SK-N-MC (cell line): ENCODE results near the gene OSGIN1.

Experiments used
- DNase-seq: peaks from one replicate; pipeline ENCODE4 v3.0.0-alpha.2; 2011; ENCODE audit warnings: low read depth, low spot score
- H3K27ac ChIP-seq: fragments of 200-600 bp; sonication (generic); 2 replicates; pipeline ENCODE4 v1.5.1; 2016; ENCODE audit warnings: mixed run types
- H3K36me3 ChIP-seq: fragments of 200-600 bp; sonication (generic); 2 replicates; pipeline ENCODE4 v1.6.1; 2017; ENCODE audit warnings: antibody characterized with exemption, low read length, mixed read lengths; ENCODE audit not compliant: insufficient read depth
- H3K4me3 ChIP-seq: fragments of 200-600 bp; sonication (generic); 2 replicates; pipeline ENCODE4 v1.5.1; 2016
- H3K9ac ChIP-seq: fragments of 200-600 bp; sonication (generic); 2 replicates; pipeline ENCODE4 v1.8.0; 2017; ENCODE audit warnings: mixed run types, mixed read lengths; ENCODE audit not compliant: insufficient read length
- H3K9me3 ChIP-seq: fragments of 200-600 bp; sonication (generic); 2 replicates; pipeline ENCODE4 v1.6.1; 2017; ENCODE audit warnings: low read depth, mild to moderate bottlenecking, antibody characterized with exemption, low read length, moderate library complexity, mixed read lengths
- EZH2 ChIP-seq: fragments of 200-600 bp; sonication (generic); IDR thresholded peaks from one replicate; pipeline ENCODE4 v1.6.1; 2017; ENCODE audit warnings: antibody characterized with exemption
- FOXP2 ChIP-seq: optimal IDR thresholded peaks from 2 replicates; pipeline ENCODE3; 2011; ENCODE audit warnings: mild to moderate bottlenecking, moderate library complexity; ENCODE audit not compliant: insufficient read depth; ENCODE audit errors: extremely low read length, control extremely low read depth
- POLR2AphosphoS5 ChIP-seq: IDR thresholded peaks from 2 replicates; pipeline ENCODE4 v1.6.1; 2012; ENCODE audit warnings: mild to moderate bottlenecking, low read depth, low read length, borderline replicate concordance

OSGIN1 gene

GRCh38 chr16:83914091-83914710 is 38.8 kb upstream of the OSGIN1 start:
- H3K27ac ChIP-seq = no peak overlapping the region
- no peak overlapping the region for H3K4me3 ChIP-seq
- TF ChIP-seq FOXP2 = no peak
- TF ChIP-seq POLR2AphosphoS5 = no peak
- TF ChIP-seq EZH2 = no peak
- H3K36me3 ChIP-seq = no peaks in the 10 kb centered on the region
- no peak for DNase-seq
- H3K9ac ChIP-seq = no peak overlapping the region
- H3K9me3 ChIP-seq = no peaks in the 10 kb centered on the region

- H3K27ac ChIP-seq = no peak overlapping the region
- H3K9ac ChIP-seq = no peak overlapping the region
- no peaks in the 10 kb centered on the region for H3K36me3 ChIP-seq
- H3K4me3 ChIP-seq = no peak overlapping the region
- DNase-seq = no peak
- no peaks in the 10 kb centered on the region for H3K9me3 ChIP-seq
- TF ChIP-seq EZH2 (no peak), FOXP2 (no peak), POLR2AphosphoS5 (no peak)
Measured at GRCh38 chr16:83915081-83915480, 38.0 kb upstream of the OSGIN1 start.

- H3K9ac ChIP-seq = no peak overlapping the region
- no peaks in the 10 kb centered on the region for H3K9me3 ChIP-seq
- H3K27ac ChIP-seq = no peak overlapping the region
- no peaks in the 10 kb centered on the region for H3K36me3 ChIP-seq
- TF ChIP-seq POLR2AphosphoS5 (no peak), FOXP2 (no peak), EZH2 (no peak)
- no peak for DNase-seq
- no peak overlapping the region for H3K4me3 ChIP-seq
Measured at GRCh38 chr16:83915491-83915890, 37.5 kb upstream of the OSGIN1 start.

- no peak for DNase-seq
- TF ChIP-seq EZH2 (no peak), POLR2AphosphoS5 (no peak), FOXP2 (no peak)
- H3K36me3 ChIP-seq = no peaks in the 10 kb centered on the region
- H3K4me3 ChIP-seq = no peak overlapping the region
- H3K9ac ChIP-seq = no peak overlapping the region
- no peak overlapping the region for H3K27ac ChIP-seq
- H3K9me3 ChIP-seq = no peaks in the 10 kb centered on the region
Measured at GRCh38 chr16:83917152-83918120, 35.6 kb upstream of the OSGIN1 start.

DNA sequence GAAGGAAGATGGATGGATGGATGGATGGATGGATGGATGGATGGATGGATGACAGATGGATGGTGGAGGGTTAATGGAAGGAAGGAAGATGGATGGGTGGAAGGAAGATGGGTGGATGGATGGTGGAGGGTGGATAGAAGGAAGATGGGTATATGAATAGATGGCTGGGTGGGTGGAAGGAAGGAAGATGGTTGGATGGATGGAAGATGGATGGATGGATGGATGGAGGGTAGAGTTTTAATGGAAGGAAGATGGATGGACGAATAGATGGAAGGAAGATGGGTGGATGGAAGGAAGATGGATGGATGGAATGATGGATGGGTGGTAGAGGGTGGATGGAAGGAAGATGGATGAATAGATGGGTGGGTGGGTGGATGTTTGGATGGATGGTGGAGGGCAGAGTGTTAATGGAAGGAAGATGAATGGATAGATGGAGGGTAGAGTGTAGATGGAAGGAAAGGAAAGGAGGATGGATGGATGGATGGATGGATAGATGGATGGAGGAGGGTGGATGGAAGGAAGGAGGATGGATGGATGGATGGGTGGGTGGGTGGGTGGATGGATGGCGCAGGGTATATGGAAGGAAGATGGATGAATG is 32.0 kb upstream of the OSGIN1 start:
- Histone ChIP-seq H3K27ac (no peak overlapping the region), H3K9me3 (no peaks in the 10 kb centered on the region), H3K4me3 (no peak overlapping the region), H3K36me3 (no peaks in the 10 kb centered on the region), H3K9ac (no peak overlapping the region)
- DNase-seq = no peak
- TF ChIP-seq FOXP2 = no peak
- TF ChIP-seq EZH2 = no peak
- no peak for TF ChIP-seq POLR2AphosphoS5

DNA sequence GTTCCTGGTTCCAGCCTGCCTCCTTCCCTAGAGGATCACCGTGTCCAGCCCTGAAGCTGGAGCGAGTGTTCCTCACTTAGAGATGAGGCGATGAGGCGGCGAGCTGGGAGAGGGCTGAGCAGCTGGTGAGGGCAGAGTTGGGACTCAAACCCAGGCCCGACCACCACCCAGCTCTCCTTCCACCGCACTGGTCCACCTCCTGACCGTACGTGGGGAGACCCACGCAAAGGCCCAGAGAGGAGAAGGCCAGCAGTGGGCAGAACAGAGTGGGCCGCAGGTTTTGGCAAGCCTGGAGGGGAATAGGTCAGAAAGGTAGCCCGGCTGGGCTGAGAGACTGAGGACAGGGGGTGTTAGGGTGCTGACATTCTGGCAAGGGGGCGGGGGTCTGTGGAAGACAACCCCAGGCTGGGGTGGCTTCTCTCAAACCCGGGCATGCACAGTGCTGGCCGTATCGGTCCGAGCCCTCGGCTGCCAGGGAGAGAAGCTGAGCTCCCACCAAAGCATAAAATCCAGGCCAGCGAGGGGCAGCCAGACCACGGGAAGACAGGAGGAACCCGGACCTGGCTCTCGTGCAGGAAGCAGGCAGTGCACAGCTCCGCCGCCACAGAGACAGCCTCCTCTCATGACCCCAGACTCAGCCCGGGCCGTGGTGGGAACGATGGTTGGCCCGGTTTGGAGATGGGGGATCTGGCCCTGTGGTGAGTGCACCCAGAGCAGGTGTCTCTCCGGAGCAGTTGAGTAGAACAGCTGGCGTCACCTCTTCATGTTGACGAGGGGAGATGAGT is 29.3 kb upstream of the OSGIN1 start:
- no peak for DNase-seq
- Histone ChIP-seq H3K4me3 (no peak overlapping the region), H3K9ac (no peak overlapping the region), H3K9me3 (no peaks in the 10 kb centered on the region), H3K36me3 (no peaks in the 10 kb centered on the region), H3K27ac (no peak overlapping the region)
- no peak for TF ChIP-seq FOXP2
- TF ChIP-seq POLR2AphosphoS5 = no peak
- no peak for TF ChIP-seq EZH2

GRCh38 chr16:83924686-83925085 is 28.4 kb upstream of the OSGIN1 start:
- no peaks in the 10 kb centered on the region for H3K36me3 ChIP-seq
- no peaks in the 10 kb centered on the region for H3K9me3 ChIP-seq
- no peak overlapping the region for H3K9ac ChIP-seq
- no peak for TF ChIP-seq POLR2AphosphoS5
- no peak for DNase-seq
- no peak overlapping the region for H3K4me3 ChIP-seq
- H3K27ac ChIP-seq = no peak overlapping the region

GRCh38 chr16:83925095-83925905 is 27.7 kb upstream of the OSGIN1 start:
- H3K9me3 ChIP-seq = no peaks in the 10 kb centered on the region
- no peak overlapping the region for H3K4me3 ChIP-seq
- no peak overlapping the region for H3K9ac ChIP-seq
- TF ChIP-seq EZH2 (no peak), POLR2AphosphoS5 (no peak), FOXP2 (no peak)
- DNase-seq = no peak
- H3K27ac ChIP-seq = no peak overlapping the region
- no peaks in the 10 kb centered on the region for H3K36me3 ChIP-seq
